ENCODE data around the gene TMEM129.
A peak's percentile ranks its signal among the peaks of the same experiment; 100 is the strongest.

TMEM129 gene

DNA sequence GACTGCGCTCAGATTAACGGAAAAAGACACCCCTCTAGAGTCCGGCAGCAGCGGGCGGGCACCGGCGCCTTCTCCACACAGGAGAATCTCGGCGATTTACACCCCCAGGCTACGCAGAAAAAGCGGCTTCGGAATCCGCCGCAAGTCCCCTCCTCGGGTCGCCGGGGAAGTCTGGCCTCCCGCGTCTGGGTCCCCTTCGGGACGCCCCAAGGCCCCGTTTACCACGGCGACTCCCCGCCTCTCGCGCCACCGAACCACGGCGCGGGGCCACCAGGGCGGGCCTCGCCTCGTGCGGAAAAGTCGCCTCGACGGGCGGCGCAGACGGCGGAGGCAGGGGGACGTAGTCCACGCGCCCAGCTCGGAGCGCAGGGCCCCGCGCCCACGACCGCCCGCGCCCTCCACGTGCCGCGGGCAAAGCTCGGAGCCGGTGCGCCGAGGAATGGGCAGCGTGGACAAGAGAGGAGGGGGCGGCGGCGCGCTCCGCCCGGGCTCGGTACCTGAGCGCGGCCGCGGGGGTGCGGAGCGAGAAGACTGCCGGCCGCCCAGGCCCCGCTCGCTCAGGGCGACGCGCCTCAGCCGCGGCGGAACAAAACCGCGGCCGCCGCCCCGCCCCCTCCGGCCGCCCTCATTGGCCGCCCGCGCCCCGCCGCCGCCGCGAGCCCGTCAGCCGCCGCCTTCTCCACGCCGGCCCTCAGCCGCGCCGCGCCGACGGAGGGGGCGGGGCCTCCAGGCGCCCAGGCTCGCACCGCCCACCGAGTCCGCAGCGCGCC is 37.2 kb downstream of the TMEM129 start, which contains the start of gene FAM53A:
Gene FAM53A, minus strand, starts transcription at position 578 of the 770 bp plus-strand sequence. CDS start 15,572 bp downstream, outside the sequence.
- Histone ChIP-seq H3K9me3 (ENCODE audit: control insufficient read depth, low read length) (no peaks in the 10 kb centered on the region), H3K4me3 (ENCODE audit: insufficient read depth, low read depth, low read length, poor library complexity, severe bottlenecking) (peak within 1 kb of the TSS; percentile 51), H3K27ac (ENCODE audit: insufficient read depth, low read length, poor library complexity, severe bottlenecking) (peak within 1 kb of the TSS; percentile 26), H3K4me1 (ENCODE audit: control insufficient read depth, insufficient read depth, low read length, poor library complexity, severe bottlenecking) (peaks cover 4% of the 10 kb centered on the region), H3K36me3 (ENCODE audit: control insufficient read depth, insufficient read depth, low read length) (no peaks in the 10 kb centered on the region), H3K27me3 (replicated peaks; ENCODE audit: control insufficient read depth, insufficient read depth, low read length, poor library complexity, severe bottlenecking) (no peaks in the 10 kb centered on the region)
- peak; percentile 17 to 87 (median 85) for DNase-seq

DNA sequence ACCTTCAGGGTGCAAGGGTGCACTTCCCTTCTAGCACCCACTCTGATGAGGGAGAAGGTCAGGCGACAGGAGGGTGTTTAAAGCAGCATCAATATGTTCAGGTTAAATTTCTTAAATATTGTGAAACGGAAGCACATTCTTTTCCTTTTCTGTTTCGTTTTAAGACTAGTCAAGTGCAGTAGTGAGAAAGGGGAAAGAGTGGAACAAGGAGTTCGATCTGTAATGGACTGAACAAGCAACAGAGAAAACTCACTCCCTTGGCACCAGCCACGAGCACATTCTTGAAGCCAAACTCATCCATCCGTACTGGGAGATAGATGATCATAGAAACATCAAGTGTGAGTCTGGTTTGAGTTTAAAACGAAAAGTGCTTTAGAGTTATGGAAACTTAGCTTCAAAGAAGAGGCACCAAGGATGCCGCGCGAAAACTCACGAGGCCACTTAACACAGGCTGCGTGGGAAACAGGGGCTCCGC is 37.8 kb downstream of the TMEM129 start:
- Histone ChIP-seq H3K9me3 (ENCODE audit: control insufficient read depth, low read length) (no peaks in the 10 kb centered on the region), H3K4me1 (ENCODE audit: control insufficient read depth, insufficient read depth, low read length, poor library complexity, severe bottlenecking) (peaks cover 4% of the 10 kb centered on the region), H3K27me3 (replicated peaks; ENCODE audit: control insufficient read depth, insufficient read depth, low read length, poor library complexity, severe bottlenecking) (no peaks in the 10 kb centered on the region), H3K36me3 (ENCODE audit: control insufficient read depth, insufficient read depth, low read length) (no peaks in the 10 kb centered on the region), H3K27ac (ENCODE audit: insufficient read depth, low read length, poor library complexity, severe bottlenecking) (peak overlapping the region; percentile 26), H3K4me3 (ENCODE audit: insufficient read depth, low read depth, low read length, poor library complexity, severe bottlenecking) (peak overlapping the region; percentile 51)
- DNase-seq, result no peak

GRCh38 chr4:1682860-1683259 is 38.3 kb downstream of the TMEM129 start:
- Histone ChIP-seq H3K36me3 (ENCODE audit: control insufficient read depth, insufficient read depth, low read length) (no peaks in the 10 kb centered on the region), H3K4me3 (ENCODE audit: insufficient read depth, low read depth, low read length, poor library complexity, severe bottlenecking) (no peak overlapping the region), H3K27me3 (replicated peaks; ENCODE audit: control insufficient read depth, insufficient read depth, low read length, poor library complexity, severe bottlenecking) (no peaks in the 10 kb centered on the region), H3K9me3 (ENCODE audit: control insufficient read depth, low read length) (no peaks in the 10 kb centered on the region), H3K27ac (ENCODE audit: insufficient read depth, low read length, poor library complexity, severe bottlenecking) (peak overlapping the region; percentile 0), H3K4me1 (ENCODE audit: control insufficient read depth, insufficient read depth, low read length, poor library complexity, severe bottlenecking) (peaks cover 4% of the 10 kb centered on the region)
- no peak for DNase-seq

- Histone ChIP-seq H3K27ac (ENCODE audit: insufficient read depth, low read length, poor library complexity, severe bottlenecking) (no peak overlapping the region), H3K27me3 (replicated peaks; ENCODE audit: control insufficient read depth, insufficient read depth, low read length, poor library complexity, severe bottlenecking) (no peaks in the 10 kb centered on the region), H3K9me3 (ENCODE audit: control insufficient read depth, low read length) (no peaks in the 10 kb centered on the region), H3K4me3 (ENCODE audit: insufficient read depth, low read depth, low read length, poor library complexity, severe bottlenecking) (no peak overlapping the region), H3K4me1 (ENCODE audit: control insufficient read depth, insufficient read depth, low read length, poor library complexity, severe bottlenecking) (peaks cover under 1% of the 10 kb centered on the region), H3K36me3 (ENCODE audit: control insufficient read depth, insufficient read depth, low read length) (no peaks in the 10 kb centered on the region)
- DNase-seq, result no peak
Measured at GRCh38 chr4:1678244-1678643, 42.9 kb downstream of the TMEM129 start.

- H3K9me3 ChIP-seq (ENCODE audit: control insufficient read depth, low read length), result no peaks in the 10 kb centered on the region
- H3K27ac ChIP-seq (ENCODE audit: insufficient read depth, low read length, poor library complexity, severe bottlenecking), result no peak overlapping the region
- no peak for DNase-seq
- no peak overlapping the region for H3K4me3 ChIP-seq (ENCODE audit: insufficient read depth, low read depth, low read length, poor library complexity, severe bottlenecking)
- H3K27me3 ChIP-seq (replicated peaks; ENCODE audit: control insufficient read depth, insufficient read depth, low read length, poor library complexity, severe bottlenecking), result no peaks in the 10 kb centered on the region
- H3K36me3 ChIP-seq (ENCODE audit: control insufficient read depth, insufficient read depth, low read length), result no peaks in the 10 kb centered on the region
- H3K4me1 ChIP-seq (ENCODE audit: control insufficient read depth, insufficient read depth, low read length, poor library complexity, severe bottlenecking), result no peaks in the 10 kb centered on the region
Measured at GRCh38 chr4:1676605-1677525, 44.3 kb downstream of the TMEM129 start.

DNA sequence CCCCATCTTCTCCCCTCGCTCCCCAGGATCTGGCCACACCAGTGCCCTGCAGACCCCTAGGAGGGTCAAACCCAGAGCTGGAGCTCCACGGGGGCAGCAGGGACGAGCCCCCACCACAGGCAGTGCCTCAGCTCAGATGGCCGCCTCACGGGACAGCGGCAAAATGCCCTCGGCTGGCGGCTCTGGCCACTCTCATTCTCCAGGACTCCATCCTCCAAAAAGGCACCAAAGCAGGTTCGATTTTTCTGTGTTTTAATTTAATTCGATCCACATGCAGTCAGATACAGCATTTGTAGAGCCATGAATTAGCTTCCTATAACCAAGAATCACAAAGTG is 45.4 kb downstream of the TMEM129 start:
- Histone ChIP-seq H3K4me1 (ENCODE audit: control insufficient read depth, insufficient read depth, low read length, poor library complexity, severe bottlenecking) (no peaks in the 10 kb centered on the region), H3K27ac (ENCODE audit: insufficient read depth, low read length, poor library complexity, severe bottlenecking) (no peak overlapping the region), H3K9me3 (ENCODE audit: control insufficient read depth, low read length) (no peaks in the 10 kb centered on the region), H3K4me3 (ENCODE audit: insufficient read depth, low read depth, low read length, poor library complexity, severe bottlenecking) (no peak overlapping the region), H3K27me3 (replicated peaks; ENCODE audit: control insufficient read depth, insufficient read depth, low read length, poor library complexity, severe bottlenecking) (no peaks in the 10 kb centered on the region), H3K36me3 (ENCODE audit: control insufficient read depth, insufficient read depth, low read length) (no peaks in the 10 kb centered on the region)
- DNase-seq, result no peak

DNA sequence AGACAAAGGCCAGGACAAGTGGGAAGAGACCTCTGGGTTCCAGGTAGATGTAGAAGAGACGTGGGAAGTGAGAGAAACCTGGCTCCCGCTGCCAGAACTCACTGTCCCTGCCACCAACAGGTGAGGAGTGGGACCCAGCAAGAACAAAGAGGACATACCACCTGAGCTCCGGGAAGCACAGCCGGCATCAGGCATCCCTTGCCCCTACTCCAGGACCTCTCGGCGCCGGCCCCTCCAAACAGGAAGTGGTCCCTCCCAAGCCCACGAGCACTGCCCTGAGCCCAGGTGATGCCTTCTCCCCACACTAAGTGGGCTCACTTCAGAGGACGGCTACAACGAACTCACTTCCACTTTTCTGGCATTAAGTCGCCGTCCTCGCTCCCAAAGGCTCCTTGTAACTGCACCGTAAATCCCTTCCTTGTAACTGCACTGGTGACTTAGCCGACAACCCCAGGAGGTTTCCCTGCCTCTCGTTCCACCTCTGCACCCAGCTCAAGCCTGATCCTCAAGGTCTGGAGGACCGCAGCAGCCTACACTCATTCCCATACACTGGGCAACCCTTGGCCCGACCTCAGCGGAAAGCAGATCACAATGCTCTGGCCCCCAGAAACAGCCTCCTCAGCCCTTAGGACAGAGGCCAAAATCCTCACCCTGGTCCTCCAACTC is 45.9 kb downstream of the TMEM129 start:
- H3K27ac ChIP-seq (ENCODE audit: insufficient read depth, low read length, poor library complexity, severe bottlenecking), result no peak overlapping the region
- H3K27me3 ChIP-seq (replicated peaks; ENCODE audit: control insufficient read depth, insufficient read depth, low read length, poor library complexity, severe bottlenecking), result no peaks in the 10 kb centered on the region
- H3K36me3 ChIP-seq (ENCODE audit: control insufficient read depth, insufficient read depth, low read length), result no peaks in the 10 kb centered on the region
- H3K4me3 ChIP-seq (ENCODE audit: insufficient read depth, low read depth, low read length, poor library complexity, severe bottlenecking), result no peak overlapping the region
- no peaks in the 10 kb centered on the region for H3K9me3 ChIP-seq (ENCODE audit: control insufficient read depth, low read length)
- no peak for DNase-seq
- no peaks in the 10 kb centered on the region for H3K4me1 ChIP-seq (ENCODE audit: control insufficient read depth, insufficient read depth, low read length, poor library complexity, severe bottlenecking)

GRCh38 chr4:1674682-1675081 is 46.4 kb downstream of the TMEM129 start:
- H3K27me3 ChIP-seq (replicated peaks; ENCODE audit: control insufficient read depth, insufficient read depth, low read length, poor library complexity, severe bottlenecking), result no peaks in the 10 kb centered on the region
- no peak overlapping the region for H3K4me3 ChIP-seq (ENCODE audit: insufficient read depth, low read depth, low read length, poor library complexity, severe bottlenecking)
- H3K4me1 ChIP-seq (ENCODE audit: control insufficient read depth, insufficient read depth, low read length, poor library complexity, severe bottlenecking), result no peaks in the 10 kb centered on the region
- no peaks in the 10 kb centered on the region for H3K36me3 ChIP-seq (ENCODE audit: control insufficient read depth, insufficient read depth, low read length)
- no peaks in the 10 kb centered on the region for H3K9me3 ChIP-seq (ENCODE audit: control insufficient read depth, low read length)
- no peak overlapping the region for H3K27ac ChIP-seq (ENCODE audit: insufficient read depth, low read length, poor library complexity, severe bottlenecking)
- DNase-seq, result no peak

GRCh38 chr4:1673671-1674070 is 47.5 kb downstream of the TMEM129 start:
- Histone ChIP-seq H3K4me3 (ENCODE audit: insufficient read depth, low read depth, low read length, poor library complexity, severe bottlenecking) (no peak overlapping the region), H3K27me3 (replicated peaks; ENCODE audit: control insufficient read depth, insufficient read depth, low read length, poor library complexity, severe bottlenecking) (no peaks in the 10 kb centered on the region), H3K36me3 (ENCODE audit: control insufficient read depth, insufficient read depth, low read length) (no peaks in the 10 kb centered on the region), H3K9me3 (ENCODE audit: control insufficient read depth, low read length) (no peaks in the 10 kb centered on the region), H3K27ac (ENCODE audit: insufficient read depth, low read length, poor library complexity, severe bottlenecking) (no peak overlapping the region), H3K4me1 (ENCODE audit: control insufficient read depth, insufficient read depth, low read length, poor library complexity, severe bottlenecking) (no peaks in the 10 kb centered on the region)
- DNase-seq, result no peak

Measured in effector memory CD4-positive, alpha-beta T cell (primary cell).